Neural cell (in vitro differentiated cells): ENCODE data around the gene FOXN1. TPM values are rescaled to one million over a fixed set of nuclear protein-coding genes. Genes with fewer than 3 reads are reported as not detected.

Experiments used
- H2AFZ ChIP-seq: fragments of 200-600, 300-800 bp; sonication (generic), shearing (Covaris generic); 2 replicates; pipeline ENCODE4 v1.6.0; 2014; ENCODE audit warnings: low read depth, mild to moderate bottlenecking, antibody characterized with exemption, low read length, moderate library complexity
- H3F3A ChIP-seq: fragments of 200-600 bp; shearing (Covaris generic); 2 replicates; pipeline ENCODE4 v1.6.1; 2016; ENCODE audit warnings: mild to moderate bottlenecking, moderate library complexity, mixed read lengths, antibody characterized with exemption, low read length; ENCODE audit not compliant: insufficient read depth, poor library complexity, severe bottlenecking
- H3K27ac ChIP-seq: fragments of 200-600, 300-800 bp; sonication (generic), shearing (Covaris generic); 2 replicates; pipeline ENCODE4 v1.5.1; 2014; ENCODE audit warnings: mild to moderate bottlenecking, low read length, moderate library complexity
- H3K27me3 ChIP-seq: fragments of 300-800, 200-600 bp; sonication (generic), shearing (Covaris generic); 2 replicates; pipeline ENCODE4 v1.6.0; 2014; ENCODE audit warnings: mild to moderate bottlenecking, low read depth, low read length, moderate library complexity; ENCODE audit not compliant: insufficient read depth
- H3K36me3 ChIP-seq: fragments of 300-800, 200-600 bp; sonication (generic), shearing (Covaris generic); 2 replicates; pipeline ENCODE4 v1.5.1; 2014; ENCODE audit warnings: mild to moderate bottlenecking, antibody characterized with exemption, low read length, moderate library complexity; ENCODE audit not compliant: insufficient read depth
- H3K4me2 ChIP-seq: fragments of 300-800, 200-600 bp; sonication (generic), shearing (Covaris generic); 2 replicates; pipeline ENCODE4 v1.6.0; 2014; ENCODE audit warnings: mild to moderate bottlenecking, low read length
- H3K4me3 ChIP-seq: fragments of 300-800, 200-600 bp; sonication (generic), shearing (Covaris generic); 2 replicates; pipeline ENCODE4 v1.5.1; 2014; ENCODE audit warnings: mild to moderate bottlenecking, low read length, moderate library complexity
- H3K79me2 ChIP-seq: fragments of 200-600 bp; shearing (Covaris generic); replicated peaks from 2 replicates; pipeline ENCODE4 v1.6.0; 2014; ENCODE audit warnings: mild to moderate bottlenecking, low read length, moderate library complexity; ENCODE audit not compliant: insufficient read depth
- H3K9ac ChIP-seq: fragments of 300-800, 200-600 bp; sonication (generic), shearing (Covaris generic); 2 replicates; pipeline ENCODE4 v1.6.1; 2016; ENCODE audit warnings: mild to moderate bottlenecking, low read length, mixed read lengths
- H3K9me2 ChIP-seq: fragments of 200-600 bp; shearing (Covaris generic); 2 replicates; pipeline ENCODE4 v1.6.1; 2016; ENCODE audit warnings: mild to moderate bottlenecking, low read length, mixed read lengths; ENCODE audit not compliant: insufficient read depth
- H3K9me3 ChIP-seq: fragments of 200-600, 300-800 bp; sonication (generic), shearing (Covaris generic); 2 replicates; pipeline ENCODE4 v1.6.1; 2016; ENCODE audit warnings: mild to moderate bottlenecking, mixed run types, low read length, moderate library complexity, mixed read lengths
- H4K20me1 ChIP-seq: fragments of 200-600 bp; shearing (Covaris generic); 2 replicates; pipeline ENCODE4 v1.6.1; 2016; ENCODE audit warnings: mild to moderate bottlenecking, mixed run types; ENCODE audit not compliant: insufficient read depth
- EP300 ChIP-seq: fragments of 450-650 bp; conservative IDR thresholded peaks from 2 replicates; pipeline ENCODE4 v1.6.1; 2014; ENCODE audit warnings: antibody characterized with exemption, mild to moderate bottlenecking, moderate library complexity; ENCODE audit not compliant: poor library complexity, severe bottlenecking
- EZH2 ChIP-seq: fragments of 200-600, 300-800 bp; shearing (Covaris generic), sonication (generic); IDR thresholded peaks from 2 replicates; pipeline ENCODE4 v1.6.1; 2014; ENCODE audit warnings: antibody characterized with exemption, low read length, borderline replicate concordance, mild to moderate bottlenecking; ENCODE audit not compliant: insufficient read depth, poor library complexity, severe bottlenecking
- MXI1 ChIP-seq: fragments of 450-650 bp; conservative IDR thresholded peaks from 2 replicates; pipeline ENCODE4 v1.6.1; 2014; ENCODE audit warnings: antibody characterized with exemption, mild to moderate bottlenecking; ENCODE audit not compliant: poor library complexity, severe bottlenecking
- POLR2AphosphoS5 ChIP-seq: IDR thresholded peaks from 2 replicates; pipeline ENCODE4 v1.6.1; 2012
- RAD21 ChIP-seq: fragments of 450-650 bp; conservative IDR thresholded peaks from 2 replicates; pipeline ENCODE4 v1.6.1; 2014; ENCODE audit warnings: antibody characterized with exemption, mild to moderate bottlenecking, moderate library complexity
- SMC3 ChIP-seq: fragments of 450-650 bp; conservative IDR thresholded peaks from 2 replicates; pipeline ENCODE4 v1.6.1; 2014; ENCODE audit warnings: antibody characterized with exemption, mild to moderate bottlenecking, moderate library complexity; ENCODE audit not compliant: poor library complexity
- TAF1 ChIP-seq: IDR thresholded peaks from 2 replicates; pipeline ENCODE4 v1.6.1; 2012; ENCODE audit warnings: low read depth
- polyA plus RNA-seq: library from polyadenylated mRNA; depleted of rRNA; stranded (reverse); fragments of >200 nt; gene quantifications from 2 replicates; pipeline ENCODE4 v1.2.3, GENCODE V29; 2014
- TF ChIP-seq, protein P1 (sequence below): fragments of 450-650 bp; IDR thresholded peaks from 2 replicates; pipeline ENCODE4 v1.5.1; 2014; ENCODE audit warnings: antibody characterized with exemption, mild to moderate bottlenecking, moderate library complexity; ENCODE audit not compliant: poor library complexity, severe bottlenecking
- TF ChIP-seq, protein P2 (sequence below): IDR thresholded peaks from 2 replicates; pipeline ENCODE4 v1.6.1; 2012; ENCODE audit warnings: borderline replicate concordance

Gene FOXN1
- polyA plus RNA-seq, 1 donor from 2014 or later, result not detected

DNA sequence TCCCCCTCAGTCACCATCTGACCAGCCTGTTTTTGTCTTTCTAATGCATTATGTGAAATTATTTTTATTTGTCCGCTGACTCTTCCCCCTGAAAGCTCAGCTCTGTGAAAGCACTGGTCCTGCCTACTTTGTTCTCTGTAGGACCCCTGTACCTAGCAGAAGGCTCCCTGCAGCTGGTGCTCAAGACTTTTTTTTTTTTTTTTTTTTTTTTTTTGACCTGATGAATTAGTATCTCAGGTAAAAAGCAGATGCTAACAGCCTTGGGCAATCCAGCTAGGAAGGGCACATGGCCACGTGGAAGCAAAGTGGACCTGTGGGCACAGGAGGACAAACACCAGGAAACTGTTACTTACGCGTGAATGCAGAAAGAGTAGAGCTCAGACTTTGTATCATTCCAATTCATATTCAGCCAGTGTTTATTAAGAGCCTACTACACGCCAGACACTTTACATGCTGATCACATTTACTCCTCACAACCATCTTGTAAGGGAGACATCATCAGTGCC lies 46.9 kb downstream of the FOXN1 start:
- no peaks in the 10 kb centered on the region for H3K9me2 ChIP-seq

GRCh38 chr17:28554565-28554964 lies 48.4 kb downstream of the FOXN1 start:
- peaks cover 8% of the 10 kb centered on the region for H3K79me2 ChIP-seq
- no peak overlapping the region for H3K27ac ChIP-seq
- H3K4me3 ChIP-seq, result no peak overlapping the region
- no peaks in the 10 kb centered on the region for H3K9me3 ChIP-seq
- no peak for TF ChIP-seq TAF1
- TF ChIP-seq EP300, result no peak
- TF ChIP-seq MXI1, result no peak
- peak; percentile 26 for TF ChIP-seq RAD21
- TF ChIP-seq, protein P1, sequence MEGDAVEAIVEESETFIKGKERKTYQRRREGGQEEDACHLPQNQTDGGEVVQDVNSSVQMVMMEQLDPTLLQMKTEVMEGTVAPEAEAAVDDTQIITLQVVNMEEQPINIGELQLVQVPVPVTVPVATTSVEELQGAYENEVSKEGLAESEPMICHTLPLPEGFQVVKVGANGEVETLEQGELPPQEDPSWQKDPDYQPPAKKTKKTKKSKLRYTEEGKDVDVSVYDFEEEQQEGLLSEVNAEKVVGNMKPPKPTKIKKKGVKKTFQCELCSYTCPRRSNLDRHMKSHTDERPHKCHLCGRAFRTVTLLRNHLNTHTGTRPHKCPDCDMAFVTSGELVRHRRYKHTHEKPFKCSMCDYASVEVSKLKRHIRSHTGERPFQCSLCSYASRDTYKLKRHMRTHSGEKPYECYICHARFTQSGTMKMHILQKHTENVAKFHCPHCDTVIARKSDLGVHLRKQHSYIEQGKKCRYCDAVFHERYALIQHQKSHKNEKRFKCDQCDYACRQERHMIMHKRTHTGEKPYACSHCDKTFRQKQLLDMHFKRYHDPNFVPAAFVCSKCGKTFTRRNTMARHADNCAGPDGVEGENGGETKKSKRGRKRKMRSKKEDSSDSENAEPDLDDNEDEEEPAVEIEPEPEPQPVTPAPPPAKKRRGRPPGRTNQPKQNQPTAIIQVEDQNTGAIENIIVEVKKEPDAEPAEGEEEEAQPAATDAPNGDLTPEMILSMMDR, result peak; percentile 38
- TF ChIP-seq POLR2AphosphoS5, result no peak
- peak; percentile 13 for TF ChIP-seq SMC3
- no peak for TF ChIP-seq EZH2
- TF ChIP-seq, protein P2, sequence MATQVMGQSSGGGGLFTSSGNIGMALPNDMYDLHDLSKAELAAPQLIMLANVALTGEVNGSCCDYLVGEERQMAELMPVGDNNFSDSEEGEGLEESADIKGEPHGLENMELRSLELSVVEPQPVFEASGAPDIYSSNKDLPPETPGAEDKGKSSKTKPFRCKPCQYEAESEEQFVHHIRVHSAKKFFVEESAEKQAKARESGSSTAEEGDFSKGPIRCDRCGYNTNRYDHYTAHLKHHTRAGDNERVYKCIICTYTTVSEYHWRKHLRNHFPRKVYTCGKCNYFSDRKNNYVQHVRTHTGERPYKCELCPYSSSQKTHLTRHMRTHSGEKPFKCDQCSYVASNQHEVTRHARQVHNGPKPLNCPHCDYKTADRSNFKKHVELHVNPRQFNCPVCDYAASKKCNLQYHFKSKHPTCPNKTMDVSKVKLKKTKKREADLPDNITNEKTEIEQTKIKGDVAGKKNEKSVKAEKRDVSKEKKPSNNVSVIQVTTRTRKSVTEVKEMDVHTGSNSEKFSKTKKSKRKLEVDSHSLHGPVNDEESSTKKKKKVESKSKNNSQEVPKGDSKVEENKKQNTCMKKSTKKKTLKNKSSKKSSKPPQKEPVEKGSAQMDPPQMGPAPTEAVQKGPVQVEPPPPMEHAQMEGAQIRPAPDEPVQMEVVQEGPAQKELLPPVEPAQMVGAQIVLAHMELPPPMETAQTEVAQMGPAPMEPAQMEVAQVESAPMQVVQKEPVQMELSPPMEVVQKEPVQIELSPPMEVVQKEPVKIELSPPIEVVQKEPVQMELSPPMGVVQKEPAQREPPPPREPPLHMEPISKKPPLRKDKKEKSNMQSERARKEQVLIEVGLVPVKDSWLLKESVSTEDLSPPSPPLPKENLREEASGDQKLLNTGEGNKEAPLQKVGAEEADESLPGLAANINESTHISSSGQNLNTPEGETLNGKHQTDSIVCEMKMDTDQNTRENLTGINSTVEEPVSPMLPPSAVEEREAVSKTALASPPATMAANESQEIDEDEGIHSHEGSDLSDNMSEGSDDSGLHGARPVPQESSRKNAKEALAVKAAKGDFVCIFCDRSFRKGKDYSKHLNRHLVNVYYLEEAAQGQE, result no peak
- H3K36me3 ChIP-seq, result no peaks in the 10 kb centered on the region
- no peaks in the 10 kb centered on the region for H4K20me1 ChIP-seq
- no peak overlapping the region for H3K4me2 ChIP-seq
- H3F3A ChIP-seq, result no peaks in the 10 kb centered on the region
- no peak overlapping the region for H2AFZ ChIP-seq
- no peaks in the 10 kb centered on the region for H3K9me2 ChIP-seq
- H3K9ac ChIP-seq, result no peak overlapping the region
- no peaks in the 10 kb centered on the region for H3K27me3 ChIP-seq

More for the DNA sequence above, 46.9 kb downstream of the FOXN1 start:
- Histone ChIP-seq H3F3A (no peaks in the 10 kb centered on the region), H3K79me2 (peaks cover 8% of the 10 kb centered on the region), H3K9me3 (no peaks in the 10 kb centered on the region), H3K9ac (peak overlapping the region; percentile 90), H3K4me2 (no peak overlapping the region), H3K27me3 (no peaks in the 10 kb centered on the region), H3K4me3 (peak overlapping the region; percentile 96), H3K27ac (no peak overlapping the region), H3K36me3 (no peaks in the 10 kb centered on the region), H4K20me1 (no peaks in the 10 kb centered on the region), H2AFZ (no peak overlapping the region)
- TF ChIP-seq, protein P2, result no peak
- TF ChIP-seq POLR2AphosphoS5 (no peak), TAF1 (no peak), SMC3 (no peak), EP300 (no peak), MXI1 (no peak), RAD21 (no peak), EZH2 (no peak)
- TF ChIP-seq, protein P1, result no peak
